T-helper 1 cell treated with Interleukin-12 subunit alpha and Interleukin-12 subunit beta and Interleukin-4 antibody, amounts not matched to agents 30 μg/mL and 1 μg/mL, for 36 hours (primary cell): ENCODE data around the gene PARP3.

Source experiments
- H3K27ac Mint-ChIP-seq: one replicate; pipeline ENCODE4 v1.8.0; 2021; ENCODE audit warnings: mild to moderate bottlenecking, mixed read lengths
- H3K27me3 Mint-ChIP-seq: one replicate; pipeline ENCODE4 v1.8.0; 2021; ENCODE audit warnings: low read depth, mixed read lengths
- H3K36me3 Mint-ChIP-seq: one replicate; pipeline ENCODE4 v1.8.0; 2021; ENCODE audit warnings: low read depth, mixed read lengths
- H3K4me1 Mint-ChIP-seq: one replicate; pipeline ENCODE4 v1.8.0; 2021; ENCODE audit warnings: low read depth, mixed read lengths
- H3K4me3 Mint-ChIP-seq: one replicate; pipeline ENCODE4 v1.8.0; 2021; ENCODE audit warnings: mild to moderate bottlenecking, moderate library complexity, mixed read lengths
- H3K9me3 Mint-ChIP-seq: one replicate; pipeline ENCODE4 v1.8.0; 2021; ENCODE audit warnings: mixed read lengths

Gene PARP3

GRCh38 chr3:51963951-51964451 lies 21.8 kb downstream of the PARP3 start:
- no peaks in the 10 kb centered on the region for H3K27me3 Mint-ChIP-seq
- H3K27ac Mint-ChIP-seq = no peak overlapping the region
- no peaks in the 10 kb centered on the region for H3K36me3 Mint-ChIP-seq
- H3K4me1 Mint-ChIP-seq = peaks cover 8% of the 10 kb centered on the region
- H3K4me3 Mint-ChIP-seq = no peak overlapping the region
- no peaks in the 10 kb centered on the region for H3K9me3 Mint-ChIP-seq

- H3K4me3 Mint-ChIP-seq = no peak overlapping the region
- H3K27ac Mint-ChIP-seq = no peak overlapping the region
- no peaks in the 10 kb centered on the region for H3K9me3 Mint-ChIP-seq
- H3K36me3 Mint-ChIP-seq = no peaks in the 10 kb centered on the region
- no peaks in the 10 kb centered on the region for H3K27me3 Mint-ChIP-seq
- peaks cover 8% of the 10 kb centered on the region for H3K4me1 Mint-ChIP-seq
Measured at GRCh38 chr3:51964521-51964920, 22.4 kb downstream of the PARP3 start.

- H3K36me3 Mint-ChIP-seq = no peaks in the 10 kb centered on the region
- H3K4me1 Mint-ChIP-seq = peaks cover 8% of the 10 kb centered on the region
- H3K4me3 Mint-ChIP-seq = peak overlapping the region; percentile 89
- H3K27me3 Mint-ChIP-seq = no peaks in the 10 kb centered on the region
- H3K9me3 Mint-ChIP-seq = no peaks in the 10 kb centered on the region
- no peak overlapping the region for H3K27ac Mint-ChIP-seq
Measured at GRCh38 chr3:51966016-51966415, 23.9 kb downstream of the PARP3 start.

- peaks cover 8% of the 10 kb centered on the region for H3K4me1 Mint-ChIP-seq
- peak overlapping the region; percentile 41 for H3K27ac Mint-ChIP-seq
- H3K4me3 Mint-ChIP-seq = peak overlapping the region; percentile 89
- no peaks in the 10 kb centered on the region for H3K9me3 Mint-ChIP-seq
- no peaks in the 10 kb centered on the region for H3K27me3 Mint-ChIP-seq
- no peaks in the 10 kb centered on the region for H3K36me3 Mint-ChIP-seq
Measured at GRCh38 chr3:51966486-51966885, 24.3 kb downstream of the PARP3 start.

GRCh38 chr3:51966922-51967383 lies 24.8 kb downstream of the PARP3 start:
- H3K27me3 Mint-ChIP-seq = no peaks in the 10 kb centered on the region
- no peaks in the 10 kb centered on the region for H3K9me3 Mint-ChIP-seq
- peaks cover 6% of the 10 kb centered on the region for H3K4me1 Mint-ChIP-seq
- no peak overlapping the region for H3K27ac Mint-ChIP-seq
- H3K36me3 Mint-ChIP-seq = no peaks in the 10 kb centered on the region
- peak overlapping the region; percentile 89 for H3K4me3 Mint-ChIP-seq

GRCh38 chr3:51967384-51968169 lies 25.4 kb downstream of the PARP3 start, which contains the start of gene PCBP4:
TSS of gene PCBP4 (minus strand) at chr3:51967454. CDS start at chr3:51961240, 6,214 bp downstream.
- peak within 1 kb of the TSS; percentile 49 for H3K27ac Mint-ChIP-seq
- H3K4me3 Mint-ChIP-seq = peak within 1 kb of the TSS; percentile 89
- no peaks in the 10 kb centered on the region for H3K36me3 Mint-ChIP-seq
- H3K4me1 Mint-ChIP-seq = peaks cover 6% of the 10 kb centered on the region
- H3K9me3 Mint-ChIP-seq = no peaks in the 10 kb centered on the region
- no peaks in the 10 kb centered on the region for H3K27me3 Mint-ChIP-seq

- no peaks in the 10 kb centered on the region for H3K27me3 Mint-ChIP-seq
Measured at GRCh38 chr3:51968170-51968775, 26.1 kb downstream of the PARP3 start.

GRCh38 chr3:51968883-51969678 lies 26.9 kb downstream of the PARP3 start:
- Mint-ChIP-seq H3K27ac (peak overlapping the region; percentile 32), H3K36me3 (no peaks in the 10 kb centered on the region), H3K27me3 (no peaks in the 10 kb centered on the region), H3K4me1 (peaks cover 9% of the 10 kb centered on the region), H3K4me3 (peak overlapping the region; percentile 67), H3K9me3 (no peaks in the 10 kb centered on the region)

More at GRCh38 chr3:51968170-51968775, 26.1 kb downstream of the PARP3 start:
- Mint-ChIP-seq H3K27ac (peak overlapping the region; percentile 49), H3K36me3 (no peaks in the 10 kb centered on the region), H3K9me3 (no peaks in the 10 kb centered on the region), H3K4me3 (peak overlapping the region; percentile 85), H3K4me1 (peaks cover 6% of the 10 kb centered on the region)

GRCh38 chr3:51969841-51970240 lies 27.7 kb downstream of the PARP3 start:
- no peak overlapping the region for H3K4me3 Mint-ChIP-seq
- H3K27ac Mint-ChIP-seq = no peak overlapping the region
- H3K27me3 Mint-ChIP-seq = no peaks in the 10 kb centered on the region
- H3K4me1 Mint-ChIP-seq = peaks cover 14% of the 10 kb centered on the region
- H3K36me3 Mint-ChIP-seq = no peaks in the 10 kb centered on the region
- no peaks in the 10 kb centered on the region for H3K9me3 Mint-ChIP-seq

GRCh38 chr3:51970606-51971300 lies 28.6 kb downstream of the PARP3 start:
- peaks cover 16% of the 10 kb centered on the region for H3K4me1 Mint-ChIP-seq
- H3K9me3 Mint-ChIP-seq = no peaks in the 10 kb centered on the region
- peak overlapping the region; percentile 31 for H3K4me3 Mint-ChIP-seq
- no peaks in the 10 kb centered on the region for H3K36me3 Mint-ChIP-seq
- no peak overlapping the region for H3K27ac Mint-ChIP-seq
- no peaks in the 10 kb centered on the region for H3K27me3 Mint-ChIP-seq

- no peaks in the 10 kb centered on the region for H3K9me3 Mint-ChIP-seq
- no peaks in the 10 kb centered on the region for H3K27me3 Mint-ChIP-seq
- no peak overlapping the region for H3K27ac Mint-ChIP-seq
- H3K4me3 Mint-ChIP-seq = no peak overlapping the region
- no peaks in the 10 kb centered on the region for H3K36me3 Mint-ChIP-seq
- H3K4me1 Mint-ChIP-seq = peaks cover 16% of the 10 kb centered on the region
Measured at GRCh38 chr3:51971350-51971749, 29.2 kb downstream of the PARP3 start.

GRCh38 chr3:51974277-51974962 lies 32.3 kb downstream of the PARP3 start:
- H3K36me3 Mint-ChIP-seq = no peaks in the 10 kb centered on the region
- no peaks in the 10 kb centered on the region for H3K27me3 Mint-ChIP-seq
- H3K27ac Mint-ChIP-seq = peak overlapping the region; percentile 88
- H3K9me3 Mint-ChIP-seq = no peaks in the 10 kb centered on the region
- H3K4me3 Mint-ChIP-seq = peak overlapping the region; percentile 94
- peaks cover 23% of the 10 kb centered on the region for H3K4me1 Mint-ChIP-seq

GRCh38 chr3:51974963-51975851 lies 33.0 kb downstream of the PARP3 start, which contains the start of gene ABHD14A:
TSS of gene ABHD14A (plus strand) at chr3:51975064. CDS start at chr3:51975136, 72 bp downstream.
- Mint-ChIP-seq H3K4me3 (peak within 1 kb of the TSS; percentile 94), H3K36me3 (no peaks in the 10 kb centered on the region), H3K9me3 (no peaks in the 10 kb centered on the region), H3K4me1 (peaks cover 23% of the 10 kb centered on the region), H3K27ac (peak within 1 kb of the TSS; percentile 88), H3K27me3 (no peaks in the 10 kb centered on the region)
